GM21367 (cell line): ENCODE results near the gene COQ8A.

Source experiments
- ATAC-seq: cut with Tn5 transposase; IDR thresholded peaks from one replicate; pipeline ENCODE4 v1.9.1; 2021; ENCODE audit not compliant: unreplicated experiment

Gene COQ8A

DNA sequence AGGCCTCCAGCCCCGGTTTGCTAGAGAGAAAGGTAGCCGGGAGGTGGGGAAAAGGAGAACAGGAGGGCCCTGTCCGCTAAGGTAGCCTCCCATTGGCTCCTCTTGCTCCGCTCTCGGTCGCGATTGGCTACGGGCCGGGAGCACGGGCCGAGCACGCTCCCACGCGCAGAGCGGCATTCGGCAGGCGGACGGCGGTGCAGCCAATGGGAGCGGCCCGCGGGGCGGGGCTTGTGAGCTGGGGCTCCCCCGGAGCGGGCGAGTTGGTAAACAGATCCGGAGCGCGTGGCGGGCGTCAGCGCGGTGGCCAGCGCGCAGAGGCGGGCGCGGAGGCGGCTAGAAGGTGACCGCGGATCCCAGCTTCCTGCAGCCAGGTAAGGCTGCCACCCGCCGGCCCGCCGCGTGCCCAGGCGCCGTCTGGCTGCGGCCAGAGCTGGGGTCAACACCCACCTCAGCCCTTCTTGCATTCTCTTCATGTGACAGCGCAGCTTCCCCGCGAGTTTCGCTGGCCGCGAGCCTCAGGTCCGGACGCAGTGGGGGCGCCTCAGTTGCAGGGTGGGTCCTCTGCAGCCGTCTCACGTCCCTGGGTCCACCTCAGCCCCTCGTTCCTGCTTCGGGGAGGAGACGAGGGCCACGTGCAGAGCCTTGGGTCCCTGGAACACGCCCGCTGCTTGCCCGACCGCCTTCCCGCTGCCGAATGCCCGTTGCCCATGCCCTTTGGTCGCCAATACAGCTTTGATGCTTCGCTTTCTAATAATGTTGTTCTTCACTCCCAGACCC, at the start of gene COQ8A:
Gene COQ8A, plus strand, starts transcription at position 266 of the 777 bp plus-strand sequence. CDS start 21,092 bp downstream, outside the sequence.
- peak; percentile 96 for ATAC-seq

DNA sequence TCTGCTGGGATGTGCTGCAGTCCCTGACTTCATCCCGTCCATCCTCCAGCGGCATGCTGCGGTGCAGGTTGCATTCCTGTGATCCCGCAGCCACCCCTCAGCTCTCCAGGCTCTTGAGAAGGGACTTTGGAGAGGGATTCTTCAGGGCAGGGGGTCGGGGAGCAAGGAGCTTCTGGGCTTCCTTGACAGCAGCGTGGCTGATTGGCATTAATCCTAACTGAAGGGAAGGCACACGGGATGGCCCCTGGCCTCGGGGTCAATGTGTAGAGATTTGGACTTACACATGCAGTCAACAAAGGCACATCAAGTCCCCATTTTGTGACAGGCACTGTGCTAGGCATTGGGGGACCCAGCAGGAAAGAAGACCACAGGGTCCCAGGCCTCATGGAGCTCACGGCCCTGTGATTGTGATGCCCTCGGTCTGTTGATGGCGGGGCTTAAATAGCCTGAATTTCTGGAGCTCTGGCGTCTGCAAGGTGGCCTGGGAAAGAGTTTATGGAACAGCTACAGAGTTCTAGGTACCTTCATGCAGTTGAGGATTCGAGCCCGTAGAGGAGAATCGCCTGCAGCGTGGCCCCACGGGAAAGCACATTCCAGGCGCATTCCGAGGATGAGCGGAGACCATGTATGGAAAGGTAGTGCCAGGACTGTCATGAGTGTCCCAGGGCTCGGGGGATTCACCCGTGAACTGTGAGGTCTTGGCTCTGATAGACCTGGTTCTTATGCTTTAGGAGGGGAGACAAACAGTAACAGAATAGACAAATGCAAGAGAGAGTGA, 49.6 kb upstream of the COQ8A start:
- no peak for ATAC-seq

DNA sequence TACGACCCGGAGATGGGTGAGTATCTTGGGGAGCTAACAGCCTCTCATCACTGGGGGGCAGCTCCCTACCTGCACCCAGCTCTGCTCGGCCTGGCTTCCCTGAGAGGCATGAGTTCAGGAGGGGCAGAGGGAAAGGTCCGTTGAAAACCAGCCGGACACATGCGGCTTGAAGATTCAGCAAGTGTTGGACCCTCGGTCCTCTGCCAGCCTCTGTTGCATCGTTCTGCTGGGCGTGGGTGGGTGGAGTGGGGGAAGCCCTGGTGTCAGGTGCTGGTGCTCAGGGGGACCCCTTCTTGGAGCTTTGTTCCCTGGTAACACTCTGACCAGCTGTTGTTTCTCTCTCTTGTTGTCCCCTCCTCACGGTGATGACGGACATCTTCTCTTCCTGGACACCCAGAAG, 48.7 kb upstream of the COQ8A start:
- no peak for ATAC-seq

DNA sequence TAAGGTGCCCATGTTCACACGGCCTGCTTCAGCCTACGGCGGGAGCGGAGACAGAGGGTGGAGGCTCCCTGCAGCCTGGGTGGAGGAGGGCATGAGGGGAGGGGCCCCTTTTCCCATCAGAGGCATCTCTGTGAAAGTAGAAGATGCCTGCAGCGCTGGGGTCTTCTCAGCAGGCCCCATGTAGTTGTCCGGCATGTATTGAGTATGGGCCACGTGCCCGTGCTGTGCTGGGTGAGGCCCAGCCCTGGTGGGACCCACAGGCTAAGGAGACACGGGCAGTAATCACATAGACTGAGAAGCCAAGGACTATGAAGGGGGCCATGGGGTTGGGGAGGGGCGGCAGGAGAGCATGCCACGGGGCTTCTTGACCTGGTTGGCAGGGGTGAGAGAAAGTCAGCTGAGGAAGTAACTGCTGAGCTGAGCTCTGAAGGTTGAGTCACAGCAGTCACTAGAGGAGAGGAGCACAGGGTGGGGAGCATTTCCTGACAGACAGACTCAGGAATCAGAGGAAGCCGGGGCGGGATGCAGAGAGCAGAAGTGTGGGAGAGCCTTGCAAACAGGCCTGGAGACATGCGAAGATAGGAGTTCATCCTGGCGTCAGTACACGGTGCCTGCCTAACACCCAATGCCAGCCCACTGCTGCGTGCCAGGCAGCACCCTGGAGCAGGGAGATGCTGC, 48.1 kb upstream of the COQ8A start:
- ATAC-seq = no peak

DNA sequence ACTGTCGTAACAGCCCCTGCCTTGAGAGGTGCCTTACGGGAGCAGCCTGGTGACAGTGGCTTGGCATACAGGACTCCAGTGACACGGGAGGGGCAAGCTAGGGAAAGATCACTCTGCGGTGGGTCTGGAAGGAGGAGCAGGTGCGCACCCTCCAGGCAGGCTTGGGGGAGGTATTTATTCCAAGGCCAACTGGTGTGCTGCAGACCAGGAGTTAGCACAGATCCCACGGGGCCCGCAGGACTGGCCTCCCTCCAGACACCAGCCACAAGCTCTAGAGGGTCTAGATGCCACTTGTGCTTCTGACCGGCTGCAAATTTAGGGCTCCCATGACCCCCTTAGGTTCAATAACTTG, 47.6 kb upstream of the COQ8A start:
- ATAC-seq = no peak

DNA sequence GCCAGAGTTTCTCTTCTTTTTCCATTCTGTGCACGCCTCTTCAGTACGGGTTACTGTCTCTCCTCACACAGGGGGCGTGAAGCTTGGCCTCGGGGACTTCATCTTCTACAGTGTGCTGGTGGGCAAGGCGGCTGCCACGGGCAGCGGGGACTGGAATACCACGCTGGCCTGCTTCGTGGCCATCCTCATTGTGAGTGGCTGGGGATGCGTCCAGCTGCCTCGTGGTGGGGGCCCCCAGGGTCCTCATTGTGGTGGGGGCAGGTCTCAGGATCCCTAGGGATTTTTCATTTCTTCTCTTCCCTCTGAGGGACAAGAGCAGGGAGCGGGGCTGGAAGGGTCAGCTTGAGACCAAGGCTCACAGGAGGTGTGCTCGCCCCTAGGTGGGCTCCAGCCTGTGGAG, 46.2 kb upstream of the COQ8A start:
- no peak for ATAC-seq

DNA sequence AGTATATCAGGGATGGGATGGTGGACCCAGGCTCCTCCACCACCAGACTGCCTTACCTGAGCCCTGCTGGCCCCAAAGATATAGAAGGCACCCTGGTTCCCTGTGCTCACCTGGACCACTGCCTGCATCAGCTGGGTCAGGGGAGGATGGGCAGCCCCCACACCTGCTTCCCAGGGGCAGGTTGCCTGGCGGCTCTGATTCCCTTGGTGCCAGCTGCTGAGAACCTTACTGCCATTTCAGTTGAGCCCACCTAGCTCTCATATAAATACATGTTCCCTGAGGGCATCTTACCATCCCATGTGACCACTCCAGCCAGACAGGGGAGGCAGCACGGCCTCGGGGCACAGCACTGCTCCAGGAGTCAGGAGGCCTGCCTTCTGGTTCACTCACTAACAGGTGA, 45.3 kb upstream of the COQ8A start:
- no peak for ATAC-seq

DNA sequence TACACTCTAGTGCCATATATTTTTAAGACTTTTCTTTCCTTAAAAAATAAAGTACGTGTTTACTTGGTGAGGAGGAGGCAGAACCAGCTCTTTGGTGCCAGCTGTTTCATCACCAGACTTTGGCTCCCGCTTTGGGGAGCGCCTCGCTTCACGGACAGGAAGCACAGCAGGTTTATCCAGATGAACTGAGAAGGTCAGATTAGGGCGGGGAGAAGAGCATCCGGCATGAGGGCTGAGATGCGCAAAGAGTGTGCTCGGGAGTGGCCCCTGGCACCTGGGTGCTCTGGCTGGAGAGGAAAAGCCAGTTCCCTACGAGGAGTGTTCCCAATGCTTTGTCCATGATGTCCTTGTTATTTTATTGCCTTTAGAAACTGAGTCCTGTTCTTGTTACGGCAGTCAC, 44.5 kb upstream of the COQ8A start:
- no peak for ATAC-seq

DNA sequence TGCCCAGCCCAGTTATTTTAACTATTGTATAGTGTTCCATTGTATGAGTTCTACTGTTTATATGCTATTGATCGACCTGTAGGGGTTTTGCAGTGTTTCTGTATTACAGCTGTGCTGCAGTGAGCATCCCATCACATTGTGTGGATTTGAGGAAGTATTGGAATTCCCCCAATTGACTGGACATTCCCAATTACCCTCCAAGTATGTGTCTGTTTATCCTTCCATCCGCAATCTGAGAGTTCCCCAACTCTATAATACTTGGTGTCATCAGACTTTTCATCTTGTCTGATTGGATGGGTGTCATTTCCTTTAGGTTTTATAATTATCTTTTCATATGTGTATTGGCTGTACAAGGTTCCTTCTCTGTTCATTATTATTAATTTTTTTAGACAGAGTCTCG, 41.8 kb upstream of the COQ8A start:
- ATAC-seq = no peak

DNA sequence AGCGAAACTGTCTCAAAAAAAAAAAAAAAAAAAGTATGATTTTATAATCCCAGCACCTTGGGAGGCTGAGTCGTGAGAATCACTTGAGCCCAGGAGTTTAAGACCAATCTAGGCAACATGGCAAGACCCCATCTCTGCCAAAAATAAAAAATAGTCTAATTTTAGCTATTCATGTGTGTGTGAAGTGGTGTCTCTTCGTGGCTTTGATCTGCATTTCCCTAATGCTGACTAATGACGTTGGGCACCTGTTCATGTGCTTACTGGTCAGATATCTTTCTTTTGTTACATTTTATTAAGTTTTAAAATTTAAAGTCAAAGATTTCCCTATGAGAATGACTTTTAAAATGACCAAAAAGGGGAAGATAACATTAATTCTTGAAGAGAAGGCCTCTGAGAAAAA, 38.7 kb upstream of the COQ8A start:
- ATAC-seq = no peak

DNA sequence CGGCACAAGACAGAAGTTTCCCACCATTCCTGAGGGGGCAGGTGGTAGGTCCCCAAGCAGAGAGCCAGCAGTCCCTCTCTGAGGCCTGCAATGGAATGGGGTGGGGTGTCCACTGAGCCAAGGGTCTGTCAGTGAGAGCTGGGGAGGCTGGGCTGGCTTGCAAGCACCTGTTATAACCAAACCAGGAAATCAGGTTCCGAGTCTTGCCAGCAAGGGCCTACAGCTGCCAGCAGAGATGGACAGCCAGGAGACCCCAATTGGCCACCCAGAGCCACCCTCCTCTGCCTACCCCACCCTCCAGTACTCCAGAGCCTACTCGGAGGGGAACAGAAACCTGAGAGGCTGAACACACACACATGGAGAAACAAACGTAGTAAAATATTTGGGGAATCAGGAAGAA, 37.5 kb upstream of the COQ8A start:
- no peak for ATAC-seq

DNA sequence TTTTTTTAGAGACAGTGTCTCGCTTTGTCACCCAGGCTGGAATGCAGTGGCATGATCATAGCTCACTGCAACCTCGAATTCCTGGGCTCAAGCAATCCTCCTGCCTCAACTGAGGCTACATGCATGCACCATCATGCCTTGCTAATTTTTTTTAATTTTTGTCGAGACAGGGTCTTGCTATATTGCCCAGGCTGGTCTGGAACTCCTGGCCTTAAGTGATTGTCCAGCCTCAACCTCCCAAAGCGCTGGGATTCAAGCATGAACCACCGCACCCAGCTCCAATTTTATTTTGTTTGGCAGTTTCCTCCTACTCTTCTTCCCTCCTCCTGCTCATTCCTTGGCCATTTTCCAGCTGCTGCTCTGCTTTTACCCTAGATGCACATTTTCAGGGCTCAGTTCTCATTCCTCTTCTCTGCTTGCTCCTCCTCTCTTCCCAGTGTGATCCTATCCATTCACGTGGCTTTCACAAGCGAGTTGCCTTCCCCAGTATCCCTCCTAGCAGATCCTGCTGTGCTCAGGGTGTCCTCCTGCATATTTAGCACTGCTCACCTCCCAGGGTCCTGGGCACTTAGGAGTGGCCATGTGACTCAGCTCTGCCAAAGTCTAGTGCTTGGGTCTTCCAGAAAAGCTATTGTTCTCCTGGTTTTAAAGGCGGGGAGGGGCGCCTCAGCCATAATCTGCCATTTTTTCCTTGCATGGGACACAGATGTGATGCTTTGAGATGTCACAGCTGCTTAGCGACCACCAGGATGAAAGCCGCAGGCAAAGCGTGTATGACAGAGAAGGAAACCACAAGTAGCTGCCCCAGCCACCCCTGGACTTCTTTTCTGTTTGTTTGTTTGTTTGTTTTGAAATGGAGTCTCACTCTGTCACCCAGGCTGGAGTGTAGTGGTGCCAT, 36.0 kb upstream of the COQ8A start:
- ATAC-seq = no peak

DNA sequence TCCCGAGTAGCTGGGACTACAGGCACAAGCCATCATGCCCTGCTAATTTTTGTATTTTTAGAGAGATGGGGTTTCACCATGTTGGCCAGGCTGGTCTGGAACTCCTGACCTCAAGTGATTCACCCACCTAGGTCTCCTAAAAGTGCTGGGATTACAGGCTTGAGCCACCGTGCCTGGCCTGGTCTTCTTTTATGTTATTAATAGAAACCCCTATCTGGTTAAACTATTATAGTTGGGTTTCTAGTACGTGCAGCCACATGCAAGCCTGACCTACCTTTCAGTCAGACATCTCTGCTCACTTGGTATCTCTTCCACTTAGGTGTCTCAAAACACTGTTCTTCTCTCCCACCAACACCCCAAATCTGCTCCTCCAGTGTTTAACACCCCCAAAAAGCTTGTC, 35.3 kb upstream of the COQ8A start:
- no peak for ATAC-seq

DNA sequence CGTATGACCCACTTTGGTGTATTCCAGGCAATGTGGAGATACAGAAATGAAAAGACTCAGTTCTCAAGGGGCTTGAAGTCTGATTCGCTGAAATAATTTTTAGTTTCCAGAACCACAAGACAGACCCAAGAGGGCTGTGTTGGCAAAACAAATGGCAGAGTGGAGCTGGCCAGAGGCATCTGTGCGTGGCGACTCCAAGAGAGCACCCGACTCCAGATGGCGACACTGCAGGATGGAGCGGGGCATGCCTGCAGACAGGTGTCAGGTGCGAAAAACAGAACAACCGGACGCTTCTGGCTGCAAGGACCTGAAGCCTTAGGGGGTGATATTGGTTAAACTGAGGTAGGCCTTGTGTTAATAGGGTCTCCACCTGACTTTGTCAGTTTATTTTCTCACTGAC, 31.7 kb upstream of the COQ8A start:
- no peak for ATAC-seq

DNA sequence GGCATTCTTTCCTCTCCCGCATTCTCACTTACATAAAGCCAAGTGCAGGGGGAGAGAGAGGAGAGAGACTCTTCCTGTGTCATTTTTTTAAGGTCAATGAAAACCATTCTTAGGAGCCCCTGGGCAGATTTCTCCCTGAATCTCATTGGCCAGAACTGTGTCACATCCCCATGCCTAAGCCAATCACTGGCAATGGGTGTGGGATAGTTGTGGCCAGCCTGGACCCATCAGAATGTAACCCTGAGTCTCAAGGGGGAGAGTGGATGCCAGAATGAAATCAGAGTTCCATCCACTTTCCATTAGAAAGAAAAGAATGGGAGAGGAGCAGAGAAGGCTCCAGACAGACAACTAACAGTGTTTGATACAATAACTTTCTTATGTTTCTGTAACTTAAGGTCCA, 31.2 kb upstream of the COQ8A start:
- ATAC-seq = no peak

DNA sequence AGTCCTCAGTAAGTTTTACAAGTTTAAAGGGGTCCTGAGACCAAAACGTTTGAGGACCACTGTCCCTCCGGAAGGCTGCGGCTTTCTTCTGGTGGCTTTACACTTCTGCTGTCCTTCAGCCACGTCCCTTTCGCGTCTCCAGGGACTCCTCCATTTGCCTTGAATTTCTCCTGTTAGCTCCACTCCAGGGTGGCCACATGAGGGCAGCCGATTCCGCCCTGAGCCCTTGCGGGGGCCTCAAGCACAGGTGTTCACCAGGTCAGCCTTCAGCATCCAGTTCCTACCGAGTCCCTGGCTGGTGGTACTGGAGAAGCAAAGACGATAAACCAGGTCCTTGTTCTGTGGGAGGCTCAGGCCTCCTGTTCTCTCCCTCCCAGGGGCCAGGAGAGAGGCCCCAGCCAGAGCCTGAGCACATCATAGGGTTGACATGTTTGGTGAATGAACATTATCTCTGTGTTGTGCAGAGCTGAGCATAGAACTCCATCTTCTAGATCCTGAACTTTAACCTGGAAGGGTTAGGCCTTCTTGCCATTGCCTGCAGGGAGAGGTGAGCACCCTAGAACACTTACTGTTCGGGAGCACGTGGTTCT, 27.4 kb upstream of the COQ8A start:
- peak; percentile 57 for ATAC-seq

DNA sequence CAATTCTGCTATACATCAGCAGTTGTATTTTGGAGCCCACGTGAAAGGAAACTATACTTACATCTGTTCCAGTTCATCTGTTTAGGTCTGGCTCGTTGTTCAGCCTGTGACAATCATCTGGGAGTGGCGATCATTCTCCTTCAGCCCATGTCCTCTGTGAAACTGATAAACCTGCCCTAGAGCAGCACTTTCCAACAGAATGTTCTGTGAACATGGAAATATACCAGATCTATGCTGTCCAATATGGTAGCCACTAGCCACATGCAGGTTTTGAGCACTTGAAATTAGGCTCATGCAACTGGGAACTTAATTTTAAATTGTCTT, 24.5 kb upstream of the COQ8A start:
- ATAC-seq = peak; percentile 10

DNA sequence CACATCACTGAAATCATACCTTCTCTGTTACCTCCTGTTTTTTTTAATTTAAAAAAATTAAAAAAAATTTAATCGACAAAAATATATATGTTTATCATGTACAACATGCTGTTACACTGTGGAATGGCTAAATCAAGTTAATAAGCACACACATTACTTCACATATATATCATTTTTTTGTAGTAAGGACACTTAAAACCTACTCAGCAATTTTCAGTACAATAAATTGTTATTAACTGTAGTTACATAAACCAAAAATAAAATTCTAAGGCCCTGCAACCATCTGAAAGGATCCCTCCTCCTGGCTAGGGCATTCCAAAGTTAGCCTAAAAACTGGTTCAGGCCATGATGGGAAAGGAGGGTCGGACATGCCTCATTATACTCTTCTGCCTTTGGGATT, 23.6 kb upstream of the COQ8A start:
- ATAC-seq = no peak

DNA sequence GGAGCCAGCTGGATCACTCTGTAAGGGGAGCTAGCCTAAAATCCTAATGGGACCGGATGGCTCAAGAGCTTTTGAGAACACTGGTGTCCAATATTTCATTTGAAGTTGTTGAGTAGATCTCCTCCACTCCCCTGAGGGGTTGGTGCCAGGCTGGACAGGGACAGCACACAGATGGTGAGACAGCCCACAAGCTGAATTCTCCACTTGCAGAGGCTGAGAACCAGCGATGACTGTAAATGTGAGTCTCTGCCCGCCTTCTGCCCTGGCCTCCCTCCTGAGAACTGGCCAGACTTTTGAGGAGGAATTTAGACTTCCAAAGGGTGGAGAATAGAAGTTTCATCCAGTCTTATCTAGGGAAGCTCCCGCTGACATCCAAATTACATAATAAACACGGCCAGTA, 20.5 kb upstream of the COQ8A start:
- ATAC-seq = no peak

DNA sequence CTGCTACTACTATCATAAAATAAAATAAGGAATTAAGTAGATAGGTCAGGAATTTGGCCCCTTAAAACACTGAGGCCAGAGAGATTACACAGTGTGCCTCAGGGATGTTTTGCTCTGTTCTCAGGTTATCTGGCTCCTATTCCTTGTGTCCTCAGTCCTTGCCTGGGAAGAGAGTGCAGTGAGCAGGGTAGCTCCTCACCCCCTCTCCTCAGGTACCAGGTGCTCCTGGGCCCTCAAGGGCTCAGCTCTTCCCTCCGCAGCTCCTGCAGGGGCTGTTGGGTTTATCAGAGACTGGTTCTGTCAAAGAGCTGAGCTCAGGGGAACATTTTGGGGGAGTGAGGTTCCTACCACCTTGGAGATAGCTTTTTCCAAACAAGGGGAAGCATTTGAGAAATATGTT, 20.1 kb upstream of the COQ8A start:
- no peak for ATAC-seq

DNA sequence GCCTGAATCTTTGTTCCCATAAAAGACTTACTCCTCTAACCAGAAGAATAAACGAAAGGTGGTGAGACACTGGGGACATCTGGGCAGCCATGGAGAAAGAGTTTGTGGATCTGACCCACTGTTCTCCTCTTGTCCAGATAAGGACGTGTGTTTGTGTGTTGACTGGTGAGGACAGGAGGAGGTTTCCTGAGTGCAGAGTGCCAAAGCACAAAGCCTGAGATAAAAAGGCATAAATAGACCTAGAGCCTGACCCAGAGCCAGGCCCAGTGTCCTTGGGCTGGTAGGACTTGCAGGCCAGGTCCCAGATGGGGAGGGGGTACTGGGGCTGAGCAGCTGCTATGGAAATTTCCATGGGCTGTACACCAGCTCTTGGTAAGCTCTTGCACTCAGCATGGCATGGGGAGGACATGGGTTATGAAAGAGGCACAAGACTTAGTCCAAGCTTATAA, 19.6 kb upstream of the COQ8A start:
- ATAC-seq = no peak
